HL-60 (cell line): Measurements from ENCODE around the gene UBR2.

ENCODE experiments used
- DNase-seq, 2 experiments: peaks; one replicate each; pipeline ENCODE4 v3.0.0-alpha.2; 2010 to 2020; ENCODE audit warnings: low read depth in 1 of 2, low spot score in 1 of 2
- H3K27ac ChIP-seq: fragments of 250-450 bp; sonication (Bioruptor Pico); replicated peaks from 2 replicates; pipeline ENCODE4 v1.5.1; 2020; ENCODE audit warnings: mild to moderate bottlenecking, moderate library complexity
- H3K27me3 ChIP-seq: fragments of 250-450 bp; sonication (Bioruptor Pico); 2 replicates; pipeline ENCODE4 v1.5.1; 2021; ENCODE audit warnings: mild to moderate bottlenecking, moderate library complexity; ENCODE audit not compliant: insufficient read depth, poor library complexity, severe bottlenecking
- H3K4me3 ChIP-seq: replicated peaks from 2 replicates; pipeline ENCODE4 v1.5.1; 2011; ENCODE audit warnings: mild to moderate bottlenecking, control low read depth, low read length; ENCODE audit not compliant: insufficient read depth
- GABPA ChIP-seq: IDR thresholded peaks from 2 replicates; pipeline ENCODE4 v1.6.1; 2012; ENCODE audit warnings: low read depth
- POLR2AphosphoS5 ChIP-seq: IDR thresholded peaks from 2 replicates; pipeline ENCODE4 v1.6.1; 2012; ENCODE audit warnings: low read depth
- REST ChIP-seq: IDR thresholded peaks from 2 replicates; pipeline ENCODE4 v1.6.1; 2012; ENCODE audit warnings: low read depth; ENCODE audit not compliant: insufficient replicate concordance
- SPI1 ChIP-seq: IDR thresholded peaks from 2 replicates; pipeline ENCODE4 v1.6.1; 2012; ENCODE audit warnings: low read depth, mild to moderate bottlenecking, borderline replicate concordance
- TF ChIP-seq, protein P1 (sequence below): IDR thresholded peaks from one replicate; pipeline ENCODE4 v1.5.1; 2011; ENCODE audit warnings: low read length, control low read depth, inconsistent platforms; ENCODE audit not compliant: insufficient read depth

Gene UBR2

GRCh38 chr6:42618105-42618504, 54.3 kb downstream of the UBR2 start:
- DNase-seq = no peak
- TF ChIP-seq SPI1 (no peak), REST (no peak)
- Histone ChIP-seq H3K4me3 (no peak overlapping the region), H3K27me3 (no peaks in the 10 kb centered on the region), H3K27ac (no peak overlapping the region)

GRCh38 chr6:42618686-42619085, 54.9 kb downstream of the UBR2 start:
- Histone ChIP-seq H3K27ac (no peak overlapping the region), H3K27me3 (no peaks in the 10 kb centered on the region), H3K4me3 (no peak overlapping the region)
- DNase-seq = no peak
- TF ChIP-seq, protein P1, sequence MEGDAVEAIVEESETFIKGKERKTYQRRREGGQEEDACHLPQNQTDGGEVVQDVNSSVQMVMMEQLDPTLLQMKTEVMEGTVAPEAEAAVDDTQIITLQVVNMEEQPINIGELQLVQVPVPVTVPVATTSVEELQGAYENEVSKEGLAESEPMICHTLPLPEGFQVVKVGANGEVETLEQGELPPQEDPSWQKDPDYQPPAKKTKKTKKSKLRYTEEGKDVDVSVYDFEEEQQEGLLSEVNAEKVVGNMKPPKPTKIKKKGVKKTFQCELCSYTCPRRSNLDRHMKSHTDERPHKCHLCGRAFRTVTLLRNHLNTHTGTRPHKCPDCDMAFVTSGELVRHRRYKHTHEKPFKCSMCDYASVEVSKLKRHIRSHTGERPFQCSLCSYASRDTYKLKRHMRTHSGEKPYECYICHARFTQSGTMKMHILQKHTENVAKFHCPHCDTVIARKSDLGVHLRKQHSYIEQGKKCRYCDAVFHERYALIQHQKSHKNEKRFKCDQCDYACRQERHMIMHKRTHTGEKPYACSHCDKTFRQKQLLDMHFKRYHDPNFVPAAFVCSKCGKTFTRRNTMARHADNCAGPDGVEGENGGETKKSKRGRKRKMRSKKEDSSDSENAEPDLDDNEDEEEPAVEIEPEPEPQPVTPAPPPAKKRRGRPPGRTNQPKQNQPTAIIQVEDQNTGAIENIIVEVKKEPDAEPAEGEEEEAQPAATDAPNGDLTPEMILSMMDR = no peak
- TF ChIP-seq SPI1 = no peak
- TF ChIP-seq REST = no peak
- TF ChIP-seq POLR2AphosphoS5 = no peak
- no peak for TF ChIP-seq GABPA

DNA sequence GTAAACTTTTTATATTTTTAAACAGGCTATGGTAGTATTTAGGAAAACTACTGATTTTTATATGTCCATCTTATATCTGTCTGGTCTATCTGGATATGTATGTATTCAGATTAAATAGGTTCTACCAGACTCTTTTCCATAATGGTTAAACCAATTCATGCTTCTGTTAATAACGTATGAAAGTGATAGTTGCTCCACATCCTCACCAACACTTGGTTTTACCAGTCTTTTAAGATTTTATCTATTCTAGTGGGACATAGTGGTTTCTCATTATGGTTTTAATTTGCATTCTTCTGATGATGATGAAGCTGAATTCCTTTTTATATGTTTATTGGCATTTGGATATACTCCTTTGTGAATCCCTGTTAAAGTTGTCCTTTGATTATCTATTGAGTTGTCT, 56.1 kb downstream of the UBR2 start:
- Histone ChIP-seq H3K4me3 (no peak overlapping the region), H3K27me3 (no peaks in the 10 kb centered on the region), H3K27ac (no peak overlapping the region)
- DNase-seq = no peak
- TF ChIP-seq GABPA = no peak
- no peak for TF ChIP-seq POLR2AphosphoS5
- TF ChIP-seq, protein P1 = no peak
- no peak for TF ChIP-seq SPI1
- TF ChIP-seq REST = no peak

DNA sequence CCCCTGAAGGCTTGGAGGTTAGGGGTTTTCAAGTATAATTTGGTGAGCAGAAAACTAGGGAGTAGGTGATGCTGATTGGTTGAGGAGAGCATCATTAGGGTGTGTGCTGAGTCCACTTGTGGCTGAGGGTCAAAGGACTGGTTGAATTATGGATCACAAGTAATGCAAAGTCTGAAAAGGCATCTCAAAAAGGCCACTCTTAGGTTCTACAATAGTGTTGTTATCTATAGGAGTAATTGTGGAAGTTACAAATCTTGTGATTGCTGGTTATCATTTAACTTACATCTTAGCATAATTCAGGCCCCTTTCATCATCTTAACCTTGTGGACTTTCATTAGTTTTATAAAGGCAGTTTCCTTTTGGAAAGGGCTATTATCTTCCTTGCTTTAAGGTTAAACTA, 60.8 kb downstream of the UBR2 start:
- Histone ChIP-seq H3K27me3 (no peaks in the 10 kb centered on the region), H3K4me3 (no peak overlapping the region), H3K27ac (no peak overlapping the region)
- no peak for TF ChIP-seq SPI1
- TF ChIP-seq, protein P1 = no peak
- no peak for TF ChIP-seq GABPA
- no peak for TF ChIP-seq REST
- TF ChIP-seq POLR2AphosphoS5 = no peak
- no peak for DNase-seq
